ENCODE results near the gene RHOC.

RHOC gene

DNA sequence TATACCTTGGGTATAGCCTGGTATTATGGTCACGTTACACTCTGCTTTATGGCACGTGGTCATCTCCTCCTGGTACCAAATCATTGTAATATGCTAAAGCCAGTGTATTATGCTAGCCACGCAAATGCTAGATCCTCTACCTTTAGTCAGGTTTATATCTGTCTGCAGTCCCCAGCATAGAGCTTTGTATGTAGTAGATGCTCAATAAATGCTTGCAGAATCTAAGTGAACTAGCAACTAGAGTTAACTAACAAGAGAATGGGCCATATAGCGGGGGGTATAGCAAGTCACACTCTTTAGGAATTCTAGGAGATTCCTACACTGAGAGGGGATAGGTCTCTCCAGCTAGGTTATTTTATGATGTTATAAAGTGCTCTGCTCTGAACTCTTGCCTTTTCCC lies 29.4 kb downstream of the RHOC start:
- no peak for DNase-seq (ENCODE audit: low spot score)

DNA sequence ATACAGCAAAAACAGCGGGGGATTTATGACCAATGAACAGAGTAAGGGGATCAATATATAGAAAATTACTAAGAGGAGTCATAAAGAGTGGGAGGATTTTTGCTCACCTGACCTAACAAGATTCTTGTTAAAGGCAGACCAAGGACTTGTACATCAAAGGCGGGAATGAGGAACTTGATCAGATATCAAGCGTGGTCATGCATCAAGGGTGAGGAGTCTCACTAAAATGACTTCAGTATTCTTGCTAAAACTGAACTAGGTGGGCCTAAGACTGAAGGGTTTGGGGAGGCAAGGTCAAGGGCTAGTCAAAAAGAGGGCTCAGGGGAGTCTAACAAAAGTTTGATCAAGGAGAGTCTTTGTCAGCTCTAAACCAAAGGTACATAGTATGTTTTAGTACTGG lies 30.4 kb downstream of the RHOC start:
- no peak for DNase-seq (ENCODE audit: low spot score)

DNA sequence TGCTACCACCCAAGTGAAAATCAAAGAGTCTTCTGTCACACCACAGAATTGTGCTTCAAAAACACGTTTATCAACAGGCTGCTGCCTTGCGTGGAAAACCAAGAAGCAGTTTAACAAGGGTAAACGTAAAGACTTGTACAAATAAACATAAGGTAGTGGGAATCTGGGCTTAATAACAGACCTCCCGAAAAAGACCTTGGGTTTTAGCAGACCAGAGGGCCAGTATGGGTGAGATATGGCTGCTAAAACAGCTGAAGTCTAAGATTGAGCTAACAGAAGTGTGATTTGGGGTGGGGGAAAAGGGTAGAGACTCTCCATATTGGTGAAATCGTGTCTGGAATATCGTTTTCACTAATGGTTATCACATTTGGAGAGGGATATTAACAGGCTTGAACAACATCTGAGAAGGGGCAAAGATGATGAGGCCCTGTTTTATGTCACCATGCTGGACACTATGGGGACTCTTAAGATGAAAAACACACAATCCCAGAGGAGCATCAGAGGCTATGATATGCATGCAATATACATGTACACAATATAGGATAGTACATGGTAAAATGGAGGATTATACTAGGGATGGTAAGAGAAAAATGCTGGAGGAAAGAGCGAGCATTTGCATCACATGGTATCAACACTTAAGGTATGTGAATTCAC lies 31.1 kb downstream of the RHOC start:
- DNase-seq (ENCODE audit: low spot score) = no peak

DNA sequence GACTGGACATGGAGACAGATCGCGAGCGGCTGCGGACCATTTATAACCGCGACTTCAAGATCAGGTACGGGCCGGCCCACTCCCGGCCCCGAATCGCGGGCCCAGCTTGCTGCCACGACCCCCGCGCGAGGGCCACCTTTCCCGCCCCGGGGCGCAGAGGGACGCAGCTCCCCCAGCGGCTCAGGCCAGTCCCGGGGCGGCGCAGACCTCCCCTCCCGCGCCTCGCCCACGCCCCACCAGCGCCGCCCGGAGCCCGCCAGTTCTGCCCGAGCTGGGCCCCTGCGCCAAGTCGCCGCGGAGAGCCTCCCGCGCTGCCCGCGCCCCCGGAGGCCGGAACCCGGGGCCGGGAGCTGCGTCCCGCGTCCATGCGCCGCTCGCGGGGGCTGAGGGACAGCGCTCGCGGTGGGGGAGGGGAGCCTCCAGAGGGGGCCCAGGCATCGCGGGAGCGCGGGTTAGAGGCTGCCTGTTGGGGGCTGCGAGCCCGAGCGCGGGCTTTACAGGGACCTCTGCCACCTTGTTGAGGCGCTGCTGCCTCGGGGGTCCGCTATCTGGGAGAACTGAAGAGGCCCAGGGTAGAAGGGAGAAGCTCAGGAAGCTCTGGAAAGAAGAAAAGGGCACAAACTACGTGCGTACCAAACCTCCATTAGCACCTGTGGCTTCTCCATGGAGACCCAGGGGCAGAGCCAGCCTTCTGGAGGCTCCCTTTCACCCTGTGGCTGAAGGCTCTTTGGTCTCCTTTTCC lies 31.8 kb downstream of the RHOC start:
- peak; percentile 37 for DNase-seq (ENCODE audit: low spot score)

DNA sequence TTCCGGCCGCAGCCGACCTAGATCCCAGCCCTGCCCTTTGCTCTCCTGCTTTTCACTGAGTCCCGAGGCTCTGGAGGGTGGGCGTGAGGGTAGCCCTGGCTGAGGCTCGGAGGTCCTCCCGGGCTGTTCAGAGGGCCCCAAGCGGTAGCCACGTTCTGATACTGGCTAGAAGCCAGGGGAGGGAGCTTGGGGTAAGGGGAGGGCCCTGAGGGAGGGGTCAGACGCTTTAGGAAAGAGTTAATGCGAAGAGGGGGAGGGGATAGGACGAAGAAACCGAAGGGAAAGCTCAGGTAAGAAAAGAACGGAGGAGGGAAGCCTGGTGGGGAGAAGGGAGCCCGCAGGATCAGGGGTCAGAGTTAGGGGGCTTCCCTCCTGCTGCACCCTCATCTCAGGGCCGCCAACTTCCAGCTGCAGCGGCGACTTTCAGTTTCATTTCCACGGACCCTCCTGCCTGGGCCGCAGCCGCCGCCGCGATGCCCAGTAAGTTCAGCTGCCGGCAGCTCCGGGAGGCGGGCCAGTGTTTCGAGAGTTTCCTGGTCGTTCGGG lies 32.4 kb downstream of the RHOC start, which contains the start of gene MOV10:
Gene MOV10, plus strand, starts transcription at position 220 of the 546 bp plus-strand sequence. Its CDS starts 254 bp downstream, at position 474.
- DNase-seq (ENCODE audit: low spot score) = peak; percentile 60

DNA sequence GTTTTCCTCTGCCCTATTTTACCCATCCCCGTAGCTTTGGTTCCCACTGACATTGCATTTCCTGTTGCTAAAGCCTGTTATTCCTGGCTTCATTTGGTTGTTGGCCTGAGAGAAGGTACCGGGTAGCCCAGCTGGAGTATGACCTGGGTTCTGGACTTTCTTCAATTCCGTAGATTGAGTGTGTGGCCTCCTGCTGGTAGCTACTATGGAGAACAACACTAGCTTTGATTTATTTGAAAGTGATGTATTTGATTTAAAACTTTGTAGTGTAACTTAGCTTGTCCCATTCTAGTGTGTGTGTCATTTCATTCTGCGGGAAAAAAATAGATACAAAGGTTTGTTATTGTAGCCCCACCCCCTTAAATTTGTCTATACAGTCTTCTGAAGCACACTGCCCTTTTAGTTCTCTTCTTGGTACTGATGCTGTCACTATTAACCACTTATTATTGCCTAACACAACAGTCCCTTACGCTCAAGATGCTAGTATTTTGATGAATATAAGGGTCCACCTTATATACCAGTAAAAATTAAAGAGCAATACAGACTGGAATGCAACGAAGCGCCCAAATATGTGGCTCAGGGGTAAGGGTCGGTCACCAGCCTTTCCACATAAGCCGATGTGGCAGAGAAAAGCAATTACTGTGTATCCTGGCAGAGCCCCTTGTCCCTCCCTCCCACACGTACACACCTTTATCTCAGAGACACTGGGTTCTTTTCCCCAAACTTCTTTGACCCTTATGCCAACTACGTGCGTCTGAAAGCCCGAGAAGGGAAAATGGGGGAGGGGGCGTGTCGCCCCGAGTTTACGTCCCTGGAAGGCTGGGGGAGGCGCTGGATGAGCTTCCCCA lies 33.1 kb downstream of the RHOC start:
- DNase-seq (ENCODE audit: low spot score) = peak; percentile 56

DNA sequence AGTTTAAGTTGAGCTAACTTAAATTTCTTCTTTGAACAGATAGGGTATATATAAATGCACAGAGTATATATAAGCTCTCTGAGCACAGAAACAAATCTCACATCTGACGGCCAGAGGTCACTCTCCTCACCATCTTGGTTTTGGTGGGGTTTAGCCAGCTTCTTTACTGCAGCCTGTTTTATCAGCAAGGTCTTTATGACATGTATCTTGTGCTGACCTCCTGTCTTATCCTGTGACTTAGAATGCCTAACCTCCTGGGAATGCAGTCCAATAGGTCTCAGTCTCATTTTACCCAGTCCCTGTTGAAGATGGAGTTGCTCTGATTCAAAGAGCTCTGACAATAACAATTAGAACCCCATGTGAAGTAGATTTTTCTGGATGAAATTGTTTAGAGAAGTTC lies 34.1 kb downstream of the RHOC start:
- DNase-seq (ENCODE audit: low spot score) = no peak

DNA sequence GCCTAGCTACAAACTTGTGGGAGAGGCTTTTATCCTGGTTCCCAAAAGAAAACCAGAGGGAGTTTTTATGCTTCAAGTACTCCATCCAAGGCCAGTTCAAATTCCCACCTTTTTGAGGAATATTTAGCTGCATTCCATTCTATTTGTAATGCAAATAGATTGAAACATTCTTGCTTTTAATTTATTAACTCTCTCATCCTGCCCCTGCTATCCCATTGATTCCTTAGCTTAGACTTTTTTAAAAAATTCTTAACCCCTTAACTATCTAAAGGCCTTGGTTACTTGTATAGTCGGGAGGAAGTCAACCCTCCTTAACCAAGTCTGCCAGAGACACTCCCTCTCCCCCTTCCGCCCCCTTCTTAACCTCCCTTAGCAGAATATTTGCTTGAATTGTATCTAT lies 34.9 kb downstream of the RHOC start:
- no peak for DNase-seq (ENCODE audit: low spot score)

DNA sequence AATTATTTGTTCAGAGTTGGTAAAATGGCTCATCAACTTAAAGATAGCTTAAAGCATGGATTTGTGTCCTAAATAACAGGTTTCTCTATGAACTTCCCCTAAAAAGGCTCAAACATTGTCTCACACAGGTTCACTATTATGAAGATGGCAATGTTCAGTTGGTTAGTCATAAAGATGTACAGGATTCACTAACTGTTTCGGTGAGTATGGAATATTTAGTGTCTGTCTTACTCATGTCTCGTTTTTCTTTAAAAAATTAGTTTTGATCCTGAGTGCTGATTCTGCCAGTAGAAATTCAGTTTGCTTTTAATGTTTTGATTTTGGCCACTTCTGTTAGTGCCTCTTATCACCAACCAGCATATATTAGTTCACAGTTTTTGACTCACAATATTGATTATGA lies 40.0 kb downstream of the RHOC start:
- no peak for DNase-seq (ENCODE audit: low spot score)

DNA sequence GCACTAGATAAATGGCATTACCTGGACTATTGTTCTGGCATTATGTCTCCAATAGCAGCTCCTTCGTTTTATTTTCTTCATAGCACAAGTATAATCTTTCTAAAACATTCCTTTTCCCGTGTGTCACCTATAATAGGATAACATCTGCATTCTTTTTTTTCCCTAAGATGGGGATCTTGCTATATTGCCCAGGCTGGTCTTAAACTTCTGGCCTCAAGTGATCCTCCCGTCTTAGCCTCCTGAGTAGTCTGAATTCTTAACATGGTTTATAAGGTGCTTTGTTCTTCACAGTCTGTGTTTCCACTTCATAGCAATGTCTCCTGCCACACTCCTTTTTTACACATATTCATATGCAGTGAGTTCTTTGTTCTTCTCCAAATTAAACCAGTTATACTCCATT lies 41.1 kb downstream of the RHOC start:
- DNase-seq (ENCODE audit: low spot score) = no peak

DNA sequence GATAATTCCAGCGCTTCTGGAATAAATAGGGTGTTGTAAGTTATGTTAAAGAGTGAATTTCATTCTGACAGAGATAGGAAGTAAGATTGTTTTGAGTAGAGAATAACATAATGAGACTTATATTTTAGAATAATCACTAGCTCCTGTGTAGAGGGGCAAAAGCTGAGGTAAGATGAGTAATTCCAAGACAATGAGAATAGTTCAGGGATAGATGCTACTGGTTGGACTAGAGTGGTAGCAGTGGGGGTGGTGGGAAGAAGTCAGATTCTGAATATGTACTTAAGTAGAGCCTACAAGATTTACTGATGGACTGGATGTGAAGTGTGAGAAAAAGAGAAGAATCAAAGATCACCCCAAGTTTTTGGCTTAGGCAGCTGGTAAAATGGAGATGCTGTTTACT lies 55.7 kb downstream of the RHOC start:
- no peak for DNase-seq (ENCODE audit: low spot score)
